Activated T-helper 2 cell treated with anti-CD3 and anti-CD28 coated beads, Interferon-gamma antibody, Interleukin-2, Interleukin-4, amounts not matched to agents 10 μg/mL and 5 μg/mL and 100 μg/mL, durations not matched to agents 14 hours and 24 hours and 36 hours (primary cell): ENCODE results near the gene ZNF12. TPM values are rescaled to one million over a fixed set of nuclear protein-coding genes. Genes with fewer than 3 reads are reported as not detected.
A peak's percentile ranks its signal among the peaks of the same experiment; 100 is the strongest.

Source experiments
- DNase-seq: peaks from one replicate; pipeline ENCODE4 v3.0.0; 2021; ENCODE audit warnings: low spot score
- H3K27ac Mint-ChIP-seq: one replicate; pipeline ENCODE4 v1.8.0; 2021; ENCODE audit warnings: mixed read lengths
- H3K27me3 Mint-ChIP-seq: one replicate; pipeline ENCODE4 v1.8.0; 2021; ENCODE audit warnings: low read depth, mixed read lengths
- H3K36me3 Mint-ChIP-seq: one replicate; pipeline ENCODE4 v1.8.0; 2021; ENCODE audit warnings: low read depth, mixed read lengths
- H3K4me1 Mint-ChIP-seq: one replicate; pipeline ENCODE4 v1.8.0; 2021; ENCODE audit warnings: low read depth, mixed read lengths
- H3K4me3 Mint-ChIP-seq: one replicate; pipeline ENCODE4 v1.8.0; 2021; ENCODE audit warnings: low read depth, mild to moderate bottlenecking, moderate library complexity, mixed read lengths
- H3K9me3 Mint-ChIP-seq: one replicate; pipeline ENCODE4 v1.8.0; 2021; ENCODE audit warnings: mixed read lengths
- intact Hi-C: fragments of 100-400 bp; cut with micrococcal nuclease; formaldehyde crosslinking; loops from one replicate; pipeline ENCODE4 v1.15.1; 2023
- total RNA-seq: library from RNA; stranded (reverse); gene quantifications from 2 replicates; pipeline ENCODE4 v1.2.3, GENCODE V29; 2022

Gene ZNF12
- total RNA-seq, 1 donor from 2014 or later: 22.8 TPM

GRCh38 chr7:6649241-6649961 lies 57.3 kb downstream of the ZNF12 start:
- no peaks in the 10 kb centered on the region for H3K4me1 Mint-ChIP-seq
- H3K27me3 Mint-ChIP-seq: no peaks in the 10 kb centered on the region
- H3K4me3 Mint-ChIP-seq: no peak overlapping the region

DNA sequence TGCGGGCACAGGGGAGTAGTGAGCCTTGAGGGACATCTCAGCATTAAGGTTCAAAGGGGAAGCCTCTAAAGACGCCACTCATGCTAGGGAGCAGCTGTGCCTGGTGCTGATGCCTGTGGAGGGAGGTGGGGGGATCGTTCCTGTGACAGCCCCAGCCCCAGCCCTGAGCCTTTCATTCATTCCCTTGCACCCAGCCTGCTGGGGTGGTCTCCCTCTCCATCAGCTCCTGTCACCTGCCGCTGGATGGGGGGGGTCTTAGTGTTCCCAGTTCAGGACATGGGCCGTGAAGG lies 58.0 kb downstream of the ZNF12 start:
- no peak overlapping the region for H3K27ac Mint-ChIP-seq
- H3K9me3 Mint-ChIP-seq: peaks cover 7% of the 10 kb centered on the region
- peaks cover 74% of the 10 kb centered on the region for H3K36me3 Mint-ChIP-seq
- H3K4me1 Mint-ChIP-seq: no peaks in the 10 kb centered on the region
- no peaks in the 10 kb centered on the region for H3K27me3 Mint-ChIP-seq
- intact Hi-C loops: no loop called here
- no peak overlapping the region for H3K4me3 Mint-ChIP-seq
- no peak for DNase-seq

More at GRCh38 chr7:6649241-6649961, 57.3 kb downstream of the ZNF12 start:
- Mint-ChIP-seq H3K36me3 (peaks cover 70% of the 10 kb centered on the region), H3K27ac (no peak overlapping the region), H3K9me3 (peaks cover 7% of the 10 kb centered on the region)
- intact Hi-C loops: no loop called here
- no peak for DNase-seq

GRCh38 chr7:6648066-6648814 lies 58.5 kb downstream of the ZNF12 start:
- Mint-ChIP-seq H3K36me3 (peaks cover 79% of the 10 kb centered on the region), H3K4me3 (no peak overlapping the region), H3K4me1 (no peaks in the 10 kb centered on the region), H3K9me3 (peaks cover 7% of the 10 kb centered on the region), H3K27ac (no peak overlapping the region), H3K27me3 (no peaks in the 10 kb centered on the region)
- no peak for DNase-seq
- intact Hi-C loops: no loop called here

DNA sequence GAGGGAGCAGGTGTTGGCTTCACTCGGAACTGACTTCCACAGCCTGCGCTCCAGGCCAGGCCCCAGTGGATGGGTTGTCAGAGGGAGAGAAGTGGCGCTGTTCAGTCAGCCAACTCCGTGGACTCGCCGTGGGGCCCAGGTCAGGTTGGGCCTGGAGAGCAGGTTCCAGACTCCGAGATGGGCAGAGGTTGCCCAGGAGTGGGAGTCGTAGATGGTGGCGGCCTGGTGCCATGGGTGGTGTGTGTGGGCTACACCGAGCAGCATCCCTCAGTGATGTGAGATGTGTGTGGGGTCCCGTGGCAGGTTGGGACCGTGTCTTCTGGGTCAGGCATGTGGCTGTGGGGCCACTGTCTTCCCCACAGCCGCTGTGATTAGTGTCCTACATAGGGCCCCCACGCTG lies 59.2 kb downstream of the ZNF12 start:
- peaks cover 82% of the 10 kb centered on the region for H3K36me3 Mint-ChIP-seq
- peaks cover 7% of the 10 kb centered on the region for H3K9me3 Mint-ChIP-seq
- H3K27me3 Mint-ChIP-seq: no peaks in the 10 kb centered on the region
- no peak for DNase-seq
- H3K4me1 Mint-ChIP-seq: no peaks in the 10 kb centered on the region
- H3K4me3 Mint-ChIP-seq: no peak overlapping the region
- no peak overlapping the region for H3K27ac Mint-ChIP-seq
- intact Hi-C loops: no loop called here

DNA sequence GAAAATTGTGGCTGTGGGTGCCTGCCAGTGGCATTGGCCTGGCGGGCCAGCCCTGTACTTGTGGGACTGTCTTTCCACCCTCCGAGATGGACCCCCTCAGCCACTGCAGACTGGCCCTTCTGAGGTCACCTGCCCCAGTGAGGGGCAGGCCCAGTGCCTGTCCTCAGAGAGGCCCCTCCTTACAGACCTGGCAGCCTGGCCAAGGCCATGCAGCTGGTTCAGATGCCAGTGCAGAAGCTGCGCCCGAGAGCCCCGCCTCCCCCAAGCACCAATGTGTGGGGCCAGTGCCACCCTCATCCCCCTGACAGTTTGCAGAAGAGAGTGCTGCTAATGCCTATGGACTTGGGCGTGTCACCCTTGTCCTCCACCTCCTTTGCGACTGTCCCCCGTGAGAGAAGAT lies 59.7 kb downstream of the ZNF12 start:
- peaks cover 85% of the 10 kb centered on the region for H3K36me3 Mint-ChIP-seq
- peaks cover 7% of the 10 kb centered on the region for H3K9me3 Mint-ChIP-seq
- H3K27me3 Mint-ChIP-seq: no peaks in the 10 kb centered on the region
- no peak for DNase-seq
- H3K4me1 Mint-ChIP-seq: no peaks in the 10 kb centered on the region
- H3K4me3 Mint-ChIP-seq: no peak overlapping the region
- intact Hi-C loops: no loop called here
- H3K27ac Mint-ChIP-seq: no peak overlapping the region

DNA sequence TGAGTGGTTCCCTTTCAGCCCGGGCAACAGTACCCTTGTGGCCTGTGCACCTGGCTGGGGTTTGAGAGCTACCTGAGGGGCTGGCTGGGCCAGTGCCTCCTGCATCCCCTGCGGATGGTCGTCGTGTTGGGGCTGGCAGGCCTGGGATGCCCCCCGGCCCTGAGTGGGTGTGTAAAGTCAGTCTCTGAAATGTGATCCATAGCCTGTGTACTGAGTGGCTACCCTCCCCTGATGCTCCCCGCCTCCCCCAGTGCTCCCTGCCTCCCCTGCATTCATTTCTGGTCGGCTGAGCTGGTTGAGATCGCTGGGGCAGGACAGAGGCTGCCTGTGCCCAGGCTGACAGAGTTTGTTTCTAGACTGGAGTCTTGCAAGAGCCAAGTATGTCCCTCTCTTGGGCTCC lies 60.3 kb downstream of the ZNF12 start:
- H3K4me1 Mint-ChIP-seq: no peaks in the 10 kb centered on the region
- H3K27me3 Mint-ChIP-seq: no peaks in the 10 kb centered on the region
- peaks cover 85% of the 10 kb centered on the region for H3K36me3 Mint-ChIP-seq
- no peak overlapping the region for H3K4me3 Mint-ChIP-seq
- intact Hi-C loops: no loop called here
- H3K9me3 Mint-ChIP-seq: peaks cover 7% of the 10 kb centered on the region
- DNase-seq: no peak
- no peak overlapping the region for H3K27ac Mint-ChIP-seq

- Mint-ChIP-seq H3K4me1 (peaks cover 4% of the 10 kb centered on the region), H3K27ac (no peak overlapping the region), H3K9me3 (no peaks in the 10 kb centered on the region), H3K4me3 (no peak overlapping the region), H3K27me3 (no peaks in the 10 kb centered on the region), H3K36me3 (peaks cover 81% of the 10 kb centered on the region)
- intact Hi-C loops: no loop called here
- DNase-seq: no peak
Measured at GRCh38 chr7:6644728-6645127, 62.0 kb downstream of the ZNF12 start.

DNA sequence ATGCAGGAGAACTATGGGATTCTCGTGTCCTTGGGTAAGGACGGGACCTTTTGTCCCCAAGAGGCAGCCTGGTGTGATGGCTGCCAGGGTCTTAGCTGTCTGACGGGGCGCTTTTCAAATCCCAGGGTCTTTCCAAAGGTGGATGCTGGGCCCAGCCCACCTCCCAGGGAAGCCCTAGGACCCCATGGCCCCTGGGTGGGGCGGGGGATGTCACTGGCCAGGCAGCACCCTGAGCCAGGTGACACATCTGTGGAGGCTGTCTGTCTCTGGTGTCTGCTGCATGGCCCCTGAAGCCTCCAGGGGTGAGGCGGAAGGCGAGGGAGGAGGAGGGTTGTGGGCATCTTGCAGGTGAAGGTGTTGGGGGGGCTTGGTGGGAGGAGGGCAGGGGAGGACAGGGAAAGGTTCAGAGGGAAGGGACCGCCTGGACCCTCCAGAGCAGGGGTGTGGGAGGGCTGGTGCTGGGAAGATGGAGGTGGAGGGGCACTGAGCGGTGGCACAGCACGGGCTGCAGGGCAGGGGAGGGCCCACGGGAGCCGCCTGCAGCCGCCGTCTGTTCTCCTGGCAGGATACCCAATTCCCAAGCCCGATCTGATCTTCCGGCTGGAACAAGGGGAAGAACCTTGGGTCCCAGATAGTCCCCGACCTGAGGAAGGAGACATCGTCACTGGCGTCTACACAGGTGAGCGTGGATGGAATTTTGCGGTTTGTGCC lies 62.7 kb downstream of the ZNF12 start:
- H3K27ac Mint-ChIP-seq: no peak overlapping the region
- H3K36me3 Mint-ChIP-seq: peaks cover 81% of the 10 kb centered on the region
- no peak overlapping the region for H3K4me3 Mint-ChIP-seq
- DNase-seq: no peak
- no peaks in the 10 kb centered on the region for H3K9me3 Mint-ChIP-seq
- peaks cover 6% of the 10 kb centered on the region for H3K4me1 Mint-ChIP-seq
- no peaks in the 10 kb centered on the region for H3K27me3 Mint-ChIP-seq
- intact Hi-C loops: no loop called here

GRCh38 chr7:6642861-6643640 lies 63.7 kb downstream of the ZNF12 start:
- Mint-ChIP-seq H3K36me3 (peaks cover 77% of the 10 kb centered on the region), H3K27ac (no peak overlapping the region), H3K4me1 (peaks cover 15% of the 10 kb centered on the region), H3K27me3 (no peaks in the 10 kb centered on the region), H3K4me3 (no peak overlapping the region), H3K9me3 (no peaks in the 10 kb centered on the region)
- no peak for DNase-seq
- intact Hi-C loops: no loop called here

DNA sequence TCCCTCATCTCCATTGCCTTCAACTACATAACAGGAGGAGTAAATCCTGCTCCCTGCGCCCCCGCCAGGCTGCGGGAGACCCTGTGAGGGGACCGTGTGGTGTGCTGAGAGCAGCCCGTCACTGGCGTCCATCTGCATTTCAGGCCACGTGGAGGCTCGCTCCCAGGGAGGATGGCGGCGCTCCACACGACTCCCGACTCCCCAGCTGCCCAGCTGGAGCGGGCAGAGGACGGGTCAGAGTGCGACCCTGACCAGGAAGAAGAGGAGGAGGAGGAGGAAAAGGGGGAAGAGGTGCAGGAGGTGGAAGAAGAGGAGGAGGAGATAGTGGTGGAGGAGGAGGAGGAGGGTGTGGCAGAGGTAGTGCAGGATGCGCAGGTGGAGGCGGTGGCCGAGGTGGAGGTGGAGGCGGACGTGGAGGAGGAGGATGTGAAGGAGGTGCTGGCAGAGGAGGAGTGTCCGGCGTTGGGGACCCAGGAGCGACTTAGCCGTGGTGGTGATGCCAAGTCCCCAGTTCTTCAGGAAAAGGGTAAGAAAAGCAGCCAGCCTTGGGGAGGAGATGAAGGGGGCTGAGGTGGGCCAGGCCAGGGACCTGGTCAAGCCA lies 64.4 kb downstream of the ZNF12 start:
- intact Hi-C loops: no loop called here
- Mint-ChIP-seq H3K9me3 (no peaks in the 10 kb centered on the region), H3K4me3 (no peak overlapping the region), H3K27ac (no peak overlapping the region), H3K27me3 (no peaks in the 10 kb centered on the region), H3K4me1 (peaks cover 18% of the 10 kb centered on the region), H3K36me3 (peaks cover 74% of the 10 kb centered on the region)
- no peak for DNase-seq

GRCh38 chr7:6641305-6642035 lies 65.3 kb downstream of the ZNF12 start:
- H3K4me1 Mint-ChIP-seq: peaks cover 18% of the 10 kb centered on the region
- no peak overlapping the region for H3K4me3 Mint-ChIP-seq
- intact Hi-C loops: no loop called here
- DNase-seq: no peak
- no peaks in the 10 kb centered on the region for H3K27me3 Mint-ChIP-seq
- H3K27ac Mint-ChIP-seq: no peak overlapping the region
- no peaks in the 10 kb centered on the region for H3K9me3 Mint-ChIP-seq
- peaks cover 67% of the 10 kb centered on the region for H3K36me3 Mint-ChIP-seq

DNA sequence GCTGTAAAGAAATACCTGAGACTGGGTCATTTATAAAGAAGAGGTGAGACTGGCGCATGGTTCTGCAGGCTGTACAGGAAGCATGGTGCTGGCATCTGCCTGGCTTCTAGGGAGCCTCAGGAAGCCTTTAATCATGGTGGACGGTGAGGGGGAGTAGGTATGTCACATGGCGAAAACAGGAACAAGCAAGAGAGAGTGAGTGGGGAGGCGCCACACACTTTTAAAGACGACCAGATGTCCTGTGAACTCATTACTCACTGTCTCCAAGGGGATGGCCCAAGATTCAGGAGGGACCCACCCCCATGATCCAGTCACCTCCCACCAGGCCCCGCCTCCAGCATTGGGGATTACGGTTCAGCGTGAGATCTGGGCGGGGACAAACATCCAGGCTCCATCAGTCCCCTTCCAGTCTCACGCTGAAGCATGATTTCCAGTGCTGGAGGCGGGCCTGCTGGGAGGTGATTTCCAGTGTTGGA lies 66.5 kb downstream of the ZNF12 start:
- H3K27me3 Mint-ChIP-seq: no peaks in the 10 kb centered on the region
- intact Hi-C loops: no loop called here
- peak overlapping the region; percentile 10 for H3K4me3 Mint-ChIP-seq
- no peaks in the 10 kb centered on the region for H3K9me3 Mint-ChIP-seq
- H3K27ac Mint-ChIP-seq: peak overlapping the region; percentile 25
- H3K4me1 Mint-ChIP-seq: peaks cover 18% of the 10 kb centered on the region
- no peak for DNase-seq
- H3K36me3 Mint-ChIP-seq: peaks cover 59% of the 10 kb centered on the region
